ENCODE results near the gene PHC2. TPM values are rescaled to one million over a fixed set of nuclear protein-coding genes. Genes with fewer than 3 reads are reported as not detected.

Gene PHC2
- total and polyA plus RNA-seq, 2 experiments from 2014 or later: 77.5 to 121 TPM

- no peaks in the 10 kb centered on the region for H3K27me3 ChIP-seq
- 97% methylated on average over 4 of the region's 4 CpGs for WGBS (ENCODE audit: low lambda C conversion rate, missing lambda C conversion rate)
- no peaks in the 10 kb centered on the region for H3K9me2 ChIP-seq (replicated peaks; ENCODE audit: insufficient read depth)
- peaks cover 16% of the 10 kb centered on the region for H3K4me1 ChIP-seq (ENCODE audit: insufficient read depth)
- H4K20me1 ChIP-seq (ENCODE audit: insufficient read depth, poor library complexity, severe bottlenecking): no peaks in the 10 kb centered on the region
- DNase-seq (ENCODE audit: low spot score): no peak
- no peaks in the 10 kb centered on the region for H3K9me3 ChIP-seq (ENCODE audit: low read depth)
- no peak overlapping the region for H2AFZ ChIP-seq
- H3K4me2 ChIP-seq: no peak overlapping the region
- H3K4me3 ChIP-seq: no peak overlapping the region
- no peak overlapping the region for H3K27ac ChIP-seq
- peaks cover 3% of the 10 kb centered on the region for H3K79me2 ChIP-seq
- TF ChIP-seq EZH2phosphoT487 (IDR thresholded peaks at IDR 0.05; ENCODE audit: low read depth, severe bottlenecking, unreplicated experiment) (no peak), CTCF (IDR thresholded peaks at IDR 0.05; ENCODE audit: poor library complexity) (no peak), EZH2 (IDR thresholded peaks at IDR 0.05; ENCODE audit: borderline replicate concordance) (no peak)
- H3K36me3 ChIP-seq (replicated peaks; ENCODE audit: insufficient read depth, low read depth): no peaks in the 10 kb centered on the region
These were observed 132.8 kb downstream of the PHC2 start for GRCh38 chr1:33297911-33298622.

DNA sequence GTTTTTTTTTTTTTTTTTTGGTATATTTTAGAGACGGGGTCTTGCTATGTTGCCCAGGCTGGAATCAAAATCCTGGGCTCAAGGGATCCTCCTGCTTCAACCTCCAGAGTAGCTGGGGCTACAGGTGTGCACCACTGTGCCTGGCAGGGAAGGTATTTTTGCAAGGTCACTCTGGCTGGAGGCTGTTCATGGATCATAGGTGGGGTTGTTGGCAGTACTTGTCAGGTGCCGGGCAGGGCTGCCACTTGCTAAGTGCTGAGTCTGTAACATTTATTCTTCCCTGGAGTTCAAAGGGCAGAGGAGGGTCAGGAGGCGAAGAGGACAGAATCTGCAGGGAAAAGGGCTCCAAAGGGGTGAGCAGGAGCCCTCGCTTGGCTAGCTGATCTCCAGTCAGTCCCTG is 134.1 kb downstream of the PHC2 start:
- no peak for TF ChIP-seq EZH2 (IDR thresholded peaks at IDR 0.05; ENCODE audit: borderline replicate concordance)
- no peak for TF ChIP-seq CTCF (IDR thresholded peaks at IDR 0.05; ENCODE audit: poor library complexity)
- no peak for TF ChIP-seq EZH2phosphoT487 (IDR thresholded peaks at IDR 0.05; ENCODE audit: low read depth, severe bottlenecking, unreplicated experiment)

DNA sequence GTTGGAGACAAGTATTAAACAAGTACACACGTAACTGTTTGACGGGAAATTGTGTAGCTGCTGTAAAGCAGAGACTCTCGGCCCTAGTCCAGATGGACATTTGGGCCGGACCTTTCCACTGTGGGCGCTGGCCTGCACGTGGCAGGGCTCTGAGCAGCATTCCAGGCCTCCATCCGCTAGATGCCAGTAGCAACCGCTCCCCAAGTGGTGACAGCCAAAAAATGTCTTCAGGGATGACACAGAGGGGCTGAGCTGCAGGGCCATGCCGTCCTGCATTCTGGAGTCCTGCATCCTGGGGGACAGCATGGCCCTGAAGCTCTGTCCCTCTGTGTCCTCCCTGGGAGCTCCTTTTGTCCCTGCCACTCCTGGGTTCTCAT is 134.8 kb downstream of the PHC2 start:
- H4K20me1 ChIP-seq (ENCODE audit: insufficient read depth, poor library complexity, severe bottlenecking): no peaks in the 10 kb centered on the region
- no peak overlapping the region for H3K4me2 ChIP-seq
- H3K4me1 ChIP-seq (ENCODE audit: insufficient read depth): peaks cover 10% of the 10 kb centered on the region
- no peak for TF ChIP-seq EZH2 (IDR thresholded peaks at IDR 0.05; ENCODE audit: borderline replicate concordance)
- TF ChIP-seq CTCF (IDR thresholded peaks at IDR 0.05; ENCODE audit: poor library complexity): no peak
- no peak for TF ChIP-seq EZH2phosphoT487 (IDR thresholded peaks at IDR 0.05; ENCODE audit: low read depth, severe bottlenecking, unreplicated experiment)
- no peaks in the 10 kb centered on the region for H3K9me3 ChIP-seq (ENCODE audit: low read depth)
- H3K9me2 ChIP-seq (replicated peaks; ENCODE audit: insufficient read depth): no peaks in the 10 kb centered on the region
- no peak overlapping the region for H3K27ac ChIP-seq
- WGBS (ENCODE audit: low lambda C conversion rate, missing lambda C conversion rate): 96% methylated on average over 9 of the region's 9 CpGs
- no peak overlapping the region for H2AFZ ChIP-seq
- no peak for DNase-seq (ENCODE audit: low spot score)
- no peaks in the 10 kb centered on the region for H3K27me3 ChIP-seq
- H3K79me2 ChIP-seq: peaks cover 3% of the 10 kb centered on the region
- no peaks in the 10 kb centered on the region for H3K36me3 ChIP-seq (replicated peaks; ENCODE audit: insufficient read depth, low read depth)
- H3K4me3 ChIP-seq: no peak overlapping the region

More for the DNA sequence above, 134.1 kb downstream of the PHC2 start:
- Histone ChIP-seq H3K4me3 (no peak overlapping the region), H3K9me3 (ENCODE audit: low read depth) (no peaks in the 10 kb centered on the region), H3K79me2 (peaks cover 3% of the 10 kb centered on the region), H3K36me3 (replicated peaks; ENCODE audit: insufficient read depth, low read depth) (no peaks in the 10 kb centered on the region), H4K20me1 (ENCODE audit: insufficient read depth, poor library complexity, severe bottlenecking) (no peaks in the 10 kb centered on the region), H2AFZ (no peak overlapping the region), H3K4me2 (no peak overlapping the region), H3K4me1 (ENCODE audit: insufficient read depth) (peaks cover 16% of the 10 kb centered on the region), H3K27ac (no peak overlapping the region), H3K27me3 (no peaks in the 10 kb centered on the region), H3K9me2 (replicated peaks; ENCODE audit: insufficient read depth) (no peaks in the 10 kb centered on the region)
- whole genome bisulfite sequencing (ENCODE audit: low lambda C conversion rate, missing lambda C conversion rate): 97% methylated on average over 3 of the region's 4 CpGs
- DNase-seq (ENCODE audit: low spot score): no peak
